Right atrium auricular region (tissue), 2 donors: ENCODE data around the gene SPATA7. TPM values are rescaled to one million over a fixed set of nuclear protein-coding genes. Genes with fewer than 3 reads are reported as not detected.

Source experiments
- DNase-seq: peaks from one replicate; pipeline ENCODE4 v3.0.0-alpha.2; 2019; ENCODE audit warnings: low spot score
- H3K27ac ChIP-seq, 2 donors: fragments of 200-600 bp; sonication (generic); 1 replicate in 1 of 2; 2 replicates in 1 of 2; pipeline ENCODE4 v1.5.1; 2016 to 2019
- H3K27me3 ChIP-seq, 2 donors: fragments of 200-600 bp; sonication (generic); one replicate each; pipeline versions ENCODE4 v1.5.1 to v1.6.0; 2017 to 2019
- H3K36me3 ChIP-seq: fragments of 200-600 bp; sonication (generic); one replicate; pipeline ENCODE4 v1.5.1; 2016
- H3K4me1 ChIP-seq, 2 donors: fragments of 200-600 bp; sonication (generic); one replicate each; pipeline versions ENCODE4 v1.5.1 to v1.6.0; 2017 to 2019
- H3K4me3 ChIP-seq, 2 donors: fragments of 200-600 bp; sonication (generic); 1 replicate in 1 of 2; 2 replicates in 1 of 2; pipeline ENCODE4 v1.5.1; 2017 to 2019; ENCODE audit warnings: mild to moderate bottlenecking in 1 of 2, moderate library complexity in 1 of 2
- H3K9me3 ChIP-seq, 2 donors: fragments of 200-600 bp; sonication (generic); one replicate each; pipeline ENCODE4 v1.5.1; 2019
- total RNA-seq, 2 donors: library from RNA; depleted of rRNA; stranded (reverse); fragments of >200 nt; gene quantifications; one replicate each; pipeline ENCODE4 v1.1.0, GENCODE V29; 2016
- TF ChIP-seq, protein P1 (sequence below), 2 donors: fragments of 200-600 bp; sonication (generic); IDR thresholded peaks; one replicate each; pipeline ENCODE4 v1.5.1; 2019; ENCODE audit warnings: antibody characterized with exemption in 2 of 2

SPATA7 gene
- total RNA-seq, 2 donors from 2014 or later: 22.7 to 23.9 TPM

DNA sequence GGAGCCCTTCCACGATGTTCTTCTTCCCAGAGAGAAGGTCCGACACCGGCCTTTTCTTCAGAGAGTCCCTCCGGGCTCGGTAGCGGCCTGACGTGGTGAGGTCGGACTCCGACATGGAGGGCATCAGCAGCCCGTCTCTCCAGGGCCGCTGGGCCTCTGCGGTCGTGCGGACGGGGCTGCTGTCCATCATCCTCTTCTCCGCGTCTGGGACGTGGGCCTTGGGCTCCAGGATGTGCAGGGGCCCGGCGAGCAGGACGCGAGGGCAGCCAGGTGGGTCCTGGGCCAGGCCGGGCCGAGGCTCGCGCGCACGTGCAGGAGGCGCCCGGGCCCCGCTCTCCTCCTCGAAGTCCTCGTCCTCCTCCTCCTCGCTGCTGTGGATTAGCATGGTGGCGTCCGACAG, 93.5 kb downstream of the SPATA7 start:
- peaks cover 49% of the 10 kb centered on the region for H3K36me3 ChIP-seq
- H3K4me3 ChIP-seq: no peak overlapping the region
- peaks cover 0 to 32% of the 10 kb centered on the region in 2 donors for H3K4me1 ChIP-seq
- no peaks in the 10 kb centered on the region for H3K9me3 ChIP-seq
- no peak overlapping the region for H3K27ac ChIP-seq
- H3K27me3 ChIP-seq: no peaks in the 10 kb centered on the region
- DNase-seq: no peak
- TF ChIP-seq, protein P1, sequence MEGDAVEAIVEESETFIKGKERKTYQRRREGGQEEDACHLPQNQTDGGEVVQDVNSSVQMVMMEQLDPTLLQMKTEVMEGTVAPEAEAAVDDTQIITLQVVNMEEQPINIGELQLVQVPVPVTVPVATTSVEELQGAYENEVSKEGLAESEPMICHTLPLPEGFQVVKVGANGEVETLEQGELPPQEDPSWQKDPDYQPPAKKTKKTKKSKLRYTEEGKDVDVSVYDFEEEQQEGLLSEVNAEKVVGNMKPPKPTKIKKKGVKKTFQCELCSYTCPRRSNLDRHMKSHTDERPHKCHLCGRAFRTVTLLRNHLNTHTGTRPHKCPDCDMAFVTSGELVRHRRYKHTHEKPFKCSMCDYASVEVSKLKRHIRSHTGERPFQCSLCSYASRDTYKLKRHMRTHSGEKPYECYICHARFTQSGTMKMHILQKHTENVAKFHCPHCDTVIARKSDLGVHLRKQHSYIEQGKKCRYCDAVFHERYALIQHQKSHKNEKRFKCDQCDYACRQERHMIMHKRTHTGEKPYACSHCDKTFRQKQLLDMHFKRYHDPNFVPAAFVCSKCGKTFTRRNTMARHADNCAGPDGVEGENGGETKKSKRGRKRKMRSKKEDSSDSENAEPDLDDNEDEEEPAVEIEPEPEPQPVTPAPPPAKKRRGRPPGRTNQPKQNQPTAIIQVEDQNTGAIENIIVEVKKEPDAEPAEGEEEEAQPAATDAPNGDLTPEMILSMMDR (IDR thresholded peaks at IDR 0.05): no peak

DNA sequence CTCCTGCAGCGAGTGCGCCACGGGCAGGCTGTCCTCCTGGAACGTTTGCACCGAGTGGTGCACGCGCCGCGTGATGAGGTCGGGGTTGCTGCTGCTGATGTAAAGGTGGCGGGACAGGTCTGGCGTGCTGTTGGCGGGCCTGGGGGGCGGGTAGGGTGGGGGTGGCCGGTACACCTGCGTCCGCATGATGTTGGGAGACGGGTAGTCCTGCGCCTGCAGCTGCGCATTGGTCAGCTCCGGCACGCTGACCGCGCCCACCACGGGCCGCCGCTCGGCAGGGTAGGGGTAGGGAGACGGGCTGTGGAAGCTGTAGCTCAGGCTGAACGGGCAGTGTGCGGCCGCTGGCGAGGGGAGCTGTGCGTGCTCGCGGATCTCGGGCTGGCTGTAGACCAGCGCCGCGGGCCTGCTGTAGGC, 94.1 kb downstream of the SPATA7 start:
- H3K4me1 ChIP-seq: peaks cover 0 to 32% of the 10 kb centered on the region in 2 donors
- TF ChIP-seq, protein P1 (IDR thresholded peaks at IDR 0.05): no peak
- H3K36me3 ChIP-seq: peaks cover 55% of the 10 kb centered on the region
- no peak for DNase-seq
- no peak overlapping the region for H3K4me3 ChIP-seq
- H3K27ac ChIP-seq: no peak overlapping the region
- no peaks in the 10 kb centered on the region for H3K27me3 ChIP-seq
- H3K9me3 ChIP-seq: no peaks in the 10 kb centered on the region

DNA sequence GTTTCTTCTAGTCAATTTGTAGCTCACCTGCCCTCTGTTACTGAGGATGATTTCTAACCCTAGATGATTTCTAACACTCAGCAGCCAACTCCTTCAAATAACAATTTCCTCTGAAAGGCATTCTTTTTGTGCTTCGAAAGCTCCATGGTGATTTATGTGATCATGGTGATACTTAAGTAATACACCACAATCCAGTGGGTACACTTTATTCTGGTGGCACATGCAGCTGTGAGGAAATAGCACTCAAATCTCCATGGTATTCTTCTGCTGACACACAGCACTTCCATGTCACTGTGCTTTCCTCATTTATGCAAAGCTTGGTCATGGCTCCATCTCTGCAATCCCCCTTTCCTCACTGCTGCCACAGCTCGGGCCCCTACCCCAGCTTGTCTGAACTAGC, 95.6 kb downstream of the SPATA7 start:
- TF ChIP-seq, protein P1 (IDR thresholded peaks at IDR 0.05): no peak
- no peak for DNase-seq
- H3K4me3 ChIP-seq: no peak overlapping the region
- peaks cover 0 to 32% of the 10 kb centered on the region in 2 donors for H3K4me1 ChIP-seq
- H3K36me3 ChIP-seq: peaks cover 58% of the 10 kb centered on the region
- no peaks in the 10 kb centered on the region for H3K27me3 ChIP-seq
- H3K27ac ChIP-seq: peak overlapping the region in 1 of 2 donors; percentile 36
- no peaks in the 10 kb centered on the region for H3K9me3 ChIP-seq

DNA sequence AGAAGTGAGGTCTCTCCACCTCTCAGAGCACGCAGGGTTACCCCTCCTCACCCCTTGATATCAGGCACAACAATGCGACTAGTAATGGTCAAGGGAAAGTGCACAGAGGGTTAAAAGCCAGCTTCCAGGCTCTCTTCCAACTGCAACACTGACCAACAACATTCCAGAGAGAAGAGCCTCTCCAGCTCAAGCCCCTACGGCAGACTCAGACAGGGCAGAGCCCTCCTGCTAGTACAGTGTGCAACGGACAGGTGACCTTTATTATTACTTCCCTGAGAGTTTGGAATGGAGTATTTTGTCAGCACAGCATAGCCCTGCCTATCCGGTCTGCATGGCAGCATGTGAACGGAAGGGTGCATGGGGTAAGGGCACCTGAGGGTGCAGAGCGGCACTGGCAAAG, 96.3 kb downstream of the SPATA7 start:
- TF ChIP-seq, protein P1 (IDR thresholded peaks at IDR 0.05): no peak
- Histone ChIP-seq H3K4me3 (no peak overlapping the region), H3K36me3 (peaks cover 52% of the 10 kb centered on the region), H3K9me3 (no peaks in the 10 kb centered on the region), H3K4me1 (peaks cover 0 to 27% of the 10 kb centered on the region in 2 donors), H3K27me3 (no peaks in the 10 kb centered on the region), H3K27ac (peak overlapping the region; percentile 14 to 36)
- DNase-seq: no peak

DNA sequence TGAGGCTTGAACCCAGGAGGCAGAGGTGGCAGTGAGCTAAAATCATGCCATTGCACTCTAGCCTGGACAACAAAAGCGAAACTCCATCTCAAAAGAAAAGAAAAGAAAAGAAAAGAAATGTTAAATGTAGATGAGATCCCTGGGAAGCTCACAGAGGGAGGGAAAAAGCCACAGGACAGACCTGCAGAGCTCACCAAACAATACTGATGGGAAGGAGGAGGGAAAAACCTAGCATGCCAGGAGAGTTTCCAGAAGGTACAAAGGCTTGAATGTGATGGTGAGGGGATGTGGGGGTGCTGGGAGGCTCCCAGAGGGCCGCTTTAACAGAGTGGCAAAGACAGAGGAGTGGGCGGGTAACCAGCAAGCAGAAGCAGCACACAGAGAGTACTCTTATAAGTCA, 97.1 kb downstream of the SPATA7 start:
- Histone ChIP-seq H3K4me3 (no peak overlapping the region), H3K27ac (peak overlapping the region; percentile 14 to 36), H3K36me3 (peaks cover 45% of the 10 kb centered on the region), H3K4me1 (peaks cover 0 to 24% of the 10 kb centered on the region in 2 donors), H3K9me3 (no peaks in the 10 kb centered on the region), H3K27me3 (no peaks in the 10 kb centered on the region)
- TF ChIP-seq, protein P1 (IDR thresholded peaks at IDR 0.05): no peak
- DNase-seq: no peak

Other genes with a start within 250 kb of the SPATA7 start
- not detected for gene KCNK10, start 62.4 kb upstream of the SPATA7 start, total RNA-seq
- gene PTPN21, start 169.3 kb downstream of the SPATA7 start, total RNA-seq: 10 to 100 TPM; 22.4 to 24.3 TPM
- 10 to 100 TPM; 45.1 to 59.9 TPM for gene ZC3H14, start 177.4 kb downstream of the SPATA7 start, total RNA-seq